HG03135 (cell line): ENCODE results near the gene STYXL1.
"Not testable (repeated sequence)": the region's sequence is repeated elsewhere in the genome, so short reads cannot be mapped to it uniquely, and the experiment has no call there.

Experiments
- ATAC-seq: cut with Tn5 transposase; IDR thresholded peaks from one replicate; pipeline ENCODE4 v1.9.1; 2021; ENCODE audit warnings: mild to moderate bottlenecking, moderate library complexity; ENCODE audit not compliant: unreplicated experiment

The STYXL1 gene

GRCh38 chr7:76047811-76048667 is at the start of gene STYXL1, which contains the start of gene MDH2:
Gene STYXL1, minus strand, starts transcription at chr7:76048000. Its CDS starts 17,477 bp downstream, at chr7:76030523.
Gene MDH2, plus strand, starts transcription at chr7:76048106. Its CDS starts 55 bp downstream, at chr7:76048161.
- ATAC-seq = peak; percentile 94

GRCh38 chr7:76095908-76096307 is 48.1 kb upstream of the STYXL1 start:
- no peak for ATAC-seq

GRCh38 chr7:76094326-76094725 is 46.5 kb upstream of the STYXL1 start:
- not testable (repeated sequence) for ATAC-seq

GRCh38 chr7:76093531-76093930 is 45.7 kb upstream of the STYXL1 start:
- not testable (repeated sequence) for ATAC-seq

GRCh38 chr7:76091506-76091905 is 43.7 kb upstream of the STYXL1 start:
- no peak for ATAC-seq

- ATAC-seq = no peak
These were observed 42.2 kb upstream of the STYXL1 start for GRCh38 chr7:76089865-76090475.

GRCh38 chr7:76087362-76087791 is 39.6 kb upstream of the STYXL1 start:
- ATAC-seq = not testable (repeated sequence)

- no peak for ATAC-seq
These were observed 38.3 kb upstream of the STYXL1 start for GRCh38 chr7:76086070-76086469.

- ATAC-seq = not testable (repeated sequence)
These were observed 36.3 kb upstream of the STYXL1 start for GRCh38 chr7:76084115-76084514.

GRCh38 chr7:76080204-76080603 is 32.4 kb upstream of the STYXL1 start:
- no peak for ATAC-seq

- no peak for ATAC-seq
These were observed 29.6 kb upstream of the STYXL1 start for GRCh38 chr7:76077435-76077834.

- no peak for ATAC-seq
These were observed 29.2 kb upstream of the STYXL1 start for GRCh38 chr7:76076995-76077394.

- ATAC-seq = no peak
These were observed 27.2 kb upstream of the STYXL1 start for GRCh38 chr7:76074972-76075370.

GRCh38 chr7:76074306-76074971 is 26.6 kb upstream of the STYXL1 start:
- ATAC-seq = no peak

- ATAC-seq = no peak
These were observed 25.7 kb upstream of the STYXL1 start for GRCh38 chr7:76073335-76073990.

GRCh38 chr7:76072243-76073148 is 24.7 kb upstream of the STYXL1 start:
- ATAC-seq = no peak

- ATAC-seq = no peak
These were observed 23.8 kb upstream of the STYXL1 start for GRCh38 chr7:76071316-76072242.

GRCh38 chr7:76069238-76069638 is 21.4 kb upstream of the STYXL1 start:
- no peak for ATAC-seq
